DND-41 (cell line): ENCODE results near the gene PTMS.

Source experiments
- CTCF ChIP-seq: IDR thresholded peaks from 2 replicates; pipeline ENCODE4 v1.5.1; 2012; ENCODE audit warnings: borderline replicate concordance, low read length, moderate library complexity, mild to moderate bottlenecking; ENCODE audit not compliant: poor library complexity, severe bottlenecking; ENCODE audit errors: extremely low read depth
- EZH2 ChIP-seq: IDR thresholded peaks from 3 replicates; pipeline ENCODE4 v1.6.1; 2012; ENCODE audit warnings: borderline replicate concordance, low read depth, mild to moderate bottlenecking, moderate library complexity, low read length, inconsistent platforms; ENCODE audit not compliant: severe bottlenecking

- TF ChIP-seq CTCF (no peak), EZH2 (no peak)
Observed at GRCh38 chr12:6735448-6736191, 30.5 kb upstream of the PTMS start.
